Measurements from ENCODE around the gene GLB1L2.

Gene GLB1L2

DNA sequence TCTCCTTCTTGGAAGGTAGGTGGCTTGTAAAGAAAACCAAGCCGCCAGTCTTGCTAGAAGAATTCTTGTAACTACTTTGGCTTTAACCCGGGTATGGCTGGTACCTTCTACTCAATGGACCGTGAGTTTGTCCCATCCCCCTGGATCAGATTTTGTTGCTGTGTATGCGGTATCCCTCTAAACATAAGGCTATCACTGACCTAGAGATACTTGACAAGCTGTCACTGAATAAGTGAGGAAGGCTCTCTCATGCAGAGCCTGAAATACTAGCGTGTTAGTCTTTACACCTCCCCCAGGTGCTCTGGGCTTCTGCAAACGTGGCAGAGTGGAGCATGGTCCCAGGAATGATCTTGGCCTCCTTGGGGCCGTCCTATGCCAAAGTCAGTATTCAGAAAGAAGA, 34.5 kb downstream of the GLB1L2 start:
- H3K9ac ChIP-seq (ENCODE audit: low read length) = no peak overlapping the region
- H3K9me2 ChIP-seq (ENCODE audit: low read depth, low read length) = no peaks in the 10 kb centered on the region
- H3K4me3 ChIP-seq (ENCODE audit: low read depth, low read length, poor library complexity, severe bottlenecking) = no peak overlapping the region
- H3K27ac ChIP-seq (ENCODE audit: low read depth, low read length, poor library complexity, severe bottlenecking) = no peak overlapping the region
- H3F3A ChIP-seq (ENCODE audit: insufficient read depth, low read length) = no peaks in the 10 kb centered on the region
- H3K79me2 ChIP-seq (ENCODE audit: insufficient read depth, low read length) = no peaks in the 10 kb centered on the region
- no peaks in the 10 kb centered on the region for H3K9me3 ChIP-seq (ENCODE audit: low read length)
- H3K36me3 ChIP-seq (ENCODE audit: insufficient read depth, low read length) = no peaks in the 10 kb centered on the region
- TF ChIP-seq, protein P1, sequence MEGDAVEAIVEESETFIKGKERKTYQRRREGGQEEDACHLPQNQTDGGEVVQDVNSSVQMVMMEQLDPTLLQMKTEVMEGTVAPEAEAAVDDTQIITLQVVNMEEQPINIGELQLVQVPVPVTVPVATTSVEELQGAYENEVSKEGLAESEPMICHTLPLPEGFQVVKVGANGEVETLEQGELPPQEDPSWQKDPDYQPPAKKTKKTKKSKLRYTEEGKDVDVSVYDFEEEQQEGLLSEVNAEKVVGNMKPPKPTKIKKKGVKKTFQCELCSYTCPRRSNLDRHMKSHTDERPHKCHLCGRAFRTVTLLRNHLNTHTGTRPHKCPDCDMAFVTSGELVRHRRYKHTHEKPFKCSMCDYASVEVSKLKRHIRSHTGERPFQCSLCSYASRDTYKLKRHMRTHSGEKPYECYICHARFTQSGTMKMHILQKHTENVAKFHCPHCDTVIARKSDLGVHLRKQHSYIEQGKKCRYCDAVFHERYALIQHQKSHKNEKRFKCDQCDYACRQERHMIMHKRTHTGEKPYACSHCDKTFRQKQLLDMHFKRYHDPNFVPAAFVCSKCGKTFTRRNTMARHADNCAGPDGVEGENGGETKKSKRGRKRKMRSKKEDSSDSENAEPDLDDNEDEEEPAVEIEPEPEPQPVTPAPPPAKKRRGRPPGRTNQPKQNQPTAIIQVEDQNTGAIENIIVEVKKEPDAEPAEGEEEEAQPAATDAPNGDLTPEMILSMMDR (IDR thresholded peaks at IDR 0.05; ENCODE audit: low read length) = no peak
- TF ChIP-seq EZH2 (IDR thresholded peaks at IDR 0.05; ENCODE audit: borderline replicate concordance, low read length) = no peak
- no peaks in the 10 kb centered on the region for H4K20me1 ChIP-seq (ENCODE audit: insufficient read depth, low read length)
- H3K4me1 ChIP-seq (ENCODE audit: insufficient read depth, low read length, severe bottlenecking) = no peaks in the 10 kb centered on the region
- H2AFZ ChIP-seq (ENCODE audit: low read length) = no peak overlapping the region
- H3K27me3 ChIP-seq (ENCODE audit: insufficient read depth, low read length) = no peaks in the 10 kb centered on the region
- H3K4me2 ChIP-seq (ENCODE audit: low read length) = no peak overlapping the region

DNA sequence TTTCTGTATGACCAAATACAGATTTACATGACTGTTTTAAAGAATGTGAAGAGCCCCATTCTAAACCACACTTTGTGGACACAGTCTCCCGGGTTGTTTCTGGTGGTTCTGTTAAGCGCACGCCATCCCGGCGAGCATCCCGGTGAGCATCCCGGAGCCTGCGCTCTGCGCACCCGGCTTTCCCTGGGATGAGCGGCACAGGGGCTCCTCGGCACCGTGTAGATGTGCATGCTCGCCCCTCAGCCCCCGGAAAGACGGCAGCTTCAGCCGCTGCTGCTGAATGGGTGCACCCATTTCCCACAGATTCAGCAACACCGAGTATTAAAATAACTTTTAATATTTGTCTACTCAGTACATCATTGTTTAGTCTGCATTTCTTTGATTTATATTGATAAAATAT, 36.0 kb downstream of the GLB1L2 start:
- no peak for TF ChIP-seq EZH2 (IDR thresholded peaks at IDR 0.05; ENCODE audit: borderline replicate concordance, low read length)
- TF ChIP-seq, protein P1 (IDR thresholded peaks at IDR 0.05; ENCODE audit: low read length) = no peak

DNA sequence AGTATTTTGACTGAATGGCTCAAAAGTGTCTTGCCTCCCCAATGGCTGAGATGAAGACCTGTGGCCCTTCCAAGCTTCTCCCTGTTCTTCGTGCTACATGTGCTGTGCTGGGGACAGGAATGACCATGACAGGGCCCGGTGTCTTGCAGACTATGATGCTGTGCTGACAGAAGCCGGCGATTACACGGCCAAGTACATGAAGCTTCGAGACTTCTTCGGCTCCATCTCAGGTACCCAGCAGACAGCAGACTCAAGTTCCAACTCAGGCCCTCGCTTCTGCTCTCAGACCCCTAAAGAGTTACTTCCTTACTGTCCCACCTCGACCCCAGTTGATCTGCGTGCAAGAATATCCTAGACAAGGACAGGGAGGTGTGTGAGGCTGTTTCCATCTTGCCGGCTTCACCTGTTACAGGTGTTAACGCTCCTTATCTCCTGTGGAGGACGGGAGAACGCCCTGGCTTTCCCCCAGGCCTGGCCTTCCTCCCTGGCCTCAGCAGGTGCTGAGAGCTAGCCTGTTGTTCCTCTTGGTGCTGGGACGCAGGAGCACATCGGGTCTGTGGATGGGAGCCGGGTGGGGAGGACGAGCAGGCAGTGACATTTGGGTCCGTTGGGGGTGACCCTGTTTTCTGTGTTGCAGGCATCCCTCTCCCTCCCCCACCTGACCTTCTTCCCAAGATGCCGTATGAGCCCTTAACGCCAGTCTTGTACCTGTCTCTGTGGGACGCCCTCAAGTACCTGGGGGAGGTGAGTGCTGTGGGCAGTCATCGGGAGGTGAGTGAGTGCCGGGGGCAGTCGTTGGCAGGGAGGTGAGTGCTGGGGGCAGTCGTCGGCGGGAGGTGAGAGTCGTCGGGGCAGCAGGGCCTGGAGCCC, 38.1 kb downstream of the GLB1L2 start:
- no peak for TF ChIP-seq EZH2 (IDR thresholded peaks at IDR 0.05; ENCODE audit: borderline replicate concordance, low read length)
- TF ChIP-seq, protein P1 (IDR thresholded peaks at IDR 0.05; ENCODE audit: low read length) = no peak
- H3K9me3 ChIP-seq (ENCODE audit: low read length) = no peaks in the 10 kb centered on the region
- no peak overlapping the region for H3K4me2 ChIP-seq (ENCODE audit: low read length)
- H3K27ac ChIP-seq (ENCODE audit: low read depth, low read length, poor library complexity, severe bottlenecking) = no peak overlapping the region
- H3K9me2 ChIP-seq (ENCODE audit: low read depth, low read length) = no peaks in the 10 kb centered on the region
- no peaks in the 10 kb centered on the region for H3K79me2 ChIP-seq (ENCODE audit: insufficient read depth, low read length)
- no peaks in the 10 kb centered on the region for H3F3A ChIP-seq (ENCODE audit: insufficient read depth, low read length)
- H3K4me1 ChIP-seq (ENCODE audit: insufficient read depth, low read length, severe bottlenecking) = no peaks in the 10 kb centered on the region
- H3K4me3 ChIP-seq (ENCODE audit: low read depth, low read length, poor library complexity, severe bottlenecking) = no peak overlapping the region
- no peak overlapping the region for H2AFZ ChIP-seq (ENCODE audit: low read length)
- no peak overlapping the region for H3K9ac ChIP-seq (ENCODE audit: low read length)
- no peaks in the 10 kb centered on the region for H3K27me3 ChIP-seq (ENCODE audit: insufficient read depth, low read length)
- no peaks in the 10 kb centered on the region for H3K36me3 ChIP-seq (ENCODE audit: insufficient read depth, low read length)
- no peaks in the 10 kb centered on the region for H4K20me1 ChIP-seq (ENCODE audit: insufficient read depth, low read length)

More for the DNA sequence above, 36.0 kb downstream of the GLB1L2 start:
- Histone ChIP-seq H3K9me3 (ENCODE audit: low read length) (no peaks in the 10 kb centered on the region), H3K4me2 (ENCODE audit: low read length) (no peak overlapping the region), H3F3A (ENCODE audit: insufficient read depth, low read length) (no peaks in the 10 kb centered on the region), H3K9me2 (ENCODE audit: low read depth, low read length) (no peaks in the 10 kb centered on the region), H2AFZ (ENCODE audit: low read length) (no peak overlapping the region), H3K9ac (ENCODE audit: low read length) (no peak overlapping the region), H3K27ac (ENCODE audit: low read depth, low read length, poor library complexity, severe bottlenecking) (no peak overlapping the region), H3K79me2 (ENCODE audit: insufficient read depth, low read length) (no peaks in the 10 kb centered on the region), H4K20me1 (ENCODE audit: insufficient read depth, low read length) (no peaks in the 10 kb centered on the region), H3K4me1 (ENCODE audit: insufficient read depth, low read length, severe bottlenecking) (no peaks in the 10 kb centered on the region), H3K27me3 (ENCODE audit: insufficient read depth, low read length) (no peaks in the 10 kb centered on the region), H3K36me3 (ENCODE audit: insufficient read depth, low read length) (no peaks in the 10 kb centered on the region), H3K4me3 (ENCODE audit: low read depth, low read length, poor library complexity, severe bottlenecking) (no peak overlapping the region)
